Activated CD8-positive, alpha-beta memory T cell treated with anti-CD3 and anti-CD28 coated beads, Interleukin-2, amount 50 U/mL, for 4 hours (primary cell): ENCODE data around the gene UBR7.
"Not testable (repeated sequence)": the region's sequence is repeated elsewhere in the genome, so short reads cannot be mapped to it uniquely, and the experiment has no call there.

ENCODE experiments used
- DNase-seq: peaks from one replicate; pipeline ENCODE4 v3.0.0-alpha.2; 2020

UBR7 gene

GRCh38 chr14:93195316-93195999 lies 11.6 kb upstream of the UBR7 start:
- DNase-seq = no peak

GRCh38 chr14:93199031-93199430 lies 8.0 kb upstream of the UBR7 start:
- DNase-seq = no peak

- DNase-seq = no peak
Observed at GRCh38 chr14:93200553-93200952, 6.5 kb upstream of the UBR7 start.

GRCh38 chr14:93201155-93201704 lies 5.8 kb upstream of the UBR7 start:
- DNase-seq = no peak

GRCh38 chr14:93207468-93208308 lies 632 bp downstream of the UBR7 start:
- no peak for DNase-seq

- no peak for DNase-seq
Observed at GRCh38 chr14:93212432-93212831, 5.4 kb downstream of the UBR7 start.

- DNase-seq = no peak
Observed at GRCh38 chr14:93214598-93214997, 7.5 kb downstream of the UBR7 start.

- DNase-seq = peak; percentile 40
Observed at GRCh38 chr14:93219103-93219726, 12.2 kb downstream of the UBR7 start.

- no peak for DNase-seq
Observed at GRCh38 chr14:93220509-93220908, 13.5 kb downstream of the UBR7 start.

GRCh38 chr14:93223565-93223964 lies 16.5 kb downstream of the UBR7 start:
- DNase-seq = no peak

- no peak for DNase-seq
Observed at GRCh38 chr14:93228550-93228949, 21.5 kb downstream of the UBR7 start.

- DNase-seq = no peak
Observed at GRCh38 chr14:93230539-93230938, 23.5 kb downstream of the UBR7 start.

- DNase-seq = no peak
Observed at GRCh38 chr14:93231129-93231979, 24.3 kb downstream of the UBR7 start.

GRCh38 chr14:93232159-93232558 lies 25.1 kb downstream of the UBR7 start:
- DNase-seq = no peak

GRCh38 chr14:93233078-93233477 lies 26.0 kb downstream of the UBR7 start:
- DNase-seq = not testable (repeated sequence)

GRCh38 chr14:93234798-93235197 lies 27.7 kb downstream of the UBR7 start:
- no peak for DNase-seq

GRCh38 chr14:93239869-93240677 lies 33.0 kb downstream of the UBR7 start:
- no peak for DNase-seq

- no peak for DNase-seq
Observed at GRCh38 chr14:93240678-93241000, 33.6 kb downstream of the UBR7 start.

- DNase-seq = no peak
Observed at GRCh38 chr14:93245764-93246420, 38.8 kb downstream of the UBR7 start.

GRCh38 chr14:93246534-93246933 lies 39.5 kb downstream of the UBR7 start:
- DNase-seq = no peak

- DNase-seq = no peak
Observed at GRCh38 chr14:93249128-93249831, 42.2 kb downstream of the UBR7 start.
